Right cardiac atrium (tissue), 5 donors: Measurements from ENCODE around the gene TIA1. TPM values are rescaled to one million over a fixed set of nuclear protein-coding genes. Genes with fewer than 3 reads are reported as not detected.
"Not testable (repeated sequence)": the region's sequence is repeated elsewhere in the genome, so short reads cannot be mapped to it uniquely, and the experiment has no call there.

Experiments used
- ATAC-seq, 2 donors: fragments of 200-7000 bp; cut with Tn5 transposase; one replicate each; pipeline versions ENCODE4 v1.8.0 to v1.9.1; 2020; ENCODE audit warnings: moderate library complexity in 2 of 2, mild to moderate bottlenecking in 1 of 2
- DNase-seq, 3 donors: peaks; one replicate each; pipeline ENCODE4 v3.0.0-alpha.2; 2020
- H3K27ac ChIP-seq: one replicate; pipeline ENCODE4 v1.5.1; 2013; ENCODE audit warnings: mild to moderate bottlenecking, low read length, control low read depth, moderate library complexity
- H3K27me3 ChIP-seq: one replicate; pipeline ENCODE4 v1.6.1; 2013; ENCODE audit not compliant: control insufficient read depth, insufficient read depth
- H3K4me1 ChIP-seq: one replicate; pipeline ENCODE4 v1.6.1; 2013; ENCODE audit warnings: low read length; ENCODE audit not compliant: control insufficient read depth, insufficient read depth
- H3K4me3 ChIP-seq: one replicate; pipeline ENCODE4 v1.5.1; 2013; ENCODE audit warnings: low read length, control low read depth
- H3K9me3 ChIP-seq: one replicate; pipeline ENCODE4 v1.6.1; 2013; ENCODE audit warnings: low read length; ENCODE audit not compliant: control insufficient read depth
- WGBS: extraction: QIAGEN DNeasy Blood & Tissue Kit; methylation state at CpG from one replicate; pipeline ENCODE4 v1.1.7; 2013; 5-methylcytosine and 5-hydroxymethylcytosine counted together
- intact Hi-C, 4 donors: fragments of 100-400 bp; cut with DNase I; formaldehyde crosslinking; loops; one replicate each; pipeline versions ENCODE4 v1.11.0 to v1.14.0; 2022 to 2023
- polyA plus RNA-seq: library from polyadenylated mRNA; stranded (reverse); fragments of 200-250 nt; gene quantifications from one replicate; pipeline ENCODE4 v1.2.3, GENCODE V29; 2013
- total RNA-seq, 4 donors: library from RNA; stranded (reverse); fragmentation: NEBNext Ultra II Directional; extraction: Animal tissue kit (Norgen Biotek cat#: 25700); gene quantifications; one replicate each; pipeline ENCODE4 v1.2.1, GENCODE V29; 2021
- donor health status: healthy with polysubstance abuse.
- donor health status: DM: no; HTN: yes; CAD: no.
- donor health status: DM: no; HTN: no; CAD: no.
- donor health status: DM: no; HTN: yes; CAD: no; lungs with severe emphysema.
- donor health status: DM: yes; HTN: yes; CAD: no.

Gene TIA1
- total and polyA plus RNA-seq, 5 donors: 41.1 to 62.9 (median 54.7) TPM

GRCh38 chr2:70255637-70256314 lies 7.3 kb upstream of the TIA1 start:
- Histone ChIP-seq H3K9me3 (no peaks in the 10 kb centered on the region), H3K27ac (no peak overlapping the region), H3K27me3 (no peaks in the 10 kb centered on the region), H3K4me1 (no peaks in the 10 kb centered on the region), H3K4me3 (no peak overlapping the region)
- intact Hi-C loops: no loop called here
- ATAC-seq (no peak), DNase-seq (no peak)
- WGBS: 91% methylated on average over 8 of the region's 8 CpGs

- Histone ChIP-seq H3K4me1 (peaks cover 3% of the 10 kb centered on the region), H3K27me3 (no peaks in the 10 kb centered on the region), H3K9me3 (no peaks in the 10 kb centered on the region), H3K4me3 (no peak overlapping the region), H3K27ac (no peak overlapping the region)
- intact Hi-C loops: no loop called here
- DNase-seq (no peak), ATAC-seq (no peak)
- WGBS: 87% methylated on average over 16 of the region's 16 CpGs
These were observed 2.0 kb upstream of the TIA1 start for GRCh38 chr2:70250434-70250833.

GRCh38 chr2:70247364-70248180 lies 856 bp downstream of the TIA1 start:
- no peak for ATAC-seq
- intact Hi-C loops: no loop called here
- Histone ChIP-seq H3K27ac (peak overlapping the region; percentile 98), H3K4me3 (peak overlapping the region; percentile 89), H3K27me3 (no peaks in the 10 kb centered on the region), H3K4me1 (peaks cover 10% of the 10 kb centered on the region), H3K9me3 (no peaks in the 10 kb centered on the region)
- DNase-seq: no peak
- WGBS: under 1% methylated on average over 20 of the region's 20 CpGs

- Histone ChIP-seq H3K4me3 (no peak overlapping the region), H3K4me1 (peaks cover 10% of the 10 kb centered on the region), H3K9me3 (no peaks in the 10 kb centered on the region), H3K27me3 (no peaks in the 10 kb centered on the region), H3K27ac (no peak overlapping the region)
- DNase-seq: no peak
- ATAC-seq: no peak
- WGBS: 64% methylated on average over 5 of the region's 5 CpGs
- intact Hi-C loops: no loop called here
These were observed 4.4 kb downstream of the TIA1 start for GRCh38 chr2:70243806-70244584.

- H3K4me3 ChIP-seq: no peak overlapping the region
- ATAC-seq (no peak), DNase-seq (no peak)
- no peaks in the 10 kb centered on the region for H3K9me3 ChIP-seq
- 85% methylated on average over 4 of the region's 4 CpGs for WGBS
- intact Hi-C loops: no loop called here
- peaks cover 10% of the 10 kb centered on the region for H3K4me1 ChIP-seq
- H3K27ac ChIP-seq: no peak overlapping the region
- no peaks in the 10 kb centered on the region for H3K27me3 ChIP-seq
These were observed 5.9 kb downstream of the TIA1 start for GRCh38 chr2:70242552-70242951.

GRCh38 chr2:70241340-70241739 lies 7.1 kb downstream of the TIA1 start:
- H3K27ac ChIP-seq: no peak overlapping the region
- H3K9me3 ChIP-seq: no peaks in the 10 kb centered on the region
- H3K4me3 ChIP-seq: no peak overlapping the region
- H3K4me1 ChIP-seq: peaks cover 9% of the 10 kb centered on the region
- H3K27me3 ChIP-seq: no peaks in the 10 kb centered on the region
- intact Hi-C loops: no loop called here
- ATAC-seq (no peak), DNase-seq (no peak)
- 89% methylated on average over 8 of the region's 8 CpGs for WGBS

GRCh38 chr2:70240599-70240998 lies 7.8 kb downstream of the TIA1 start:
- no peak for ATAC-seq
- DNase-seq: no peak
- Histone ChIP-seq H3K4me1 (peaks cover 9% of the 10 kb centered on the region), H3K4me3 (no peak overlapping the region), H3K9me3 (no peaks in the 10 kb centered on the region), H3K27me3 (no peaks in the 10 kb centered on the region), H3K27ac (no peak overlapping the region)
- intact Hi-C loops: no loop called here
- 91% methylated on average over 3 of the region's 3 CpGs for WGBS

- intact Hi-C loops: no loop called here
- no peak for DNase-seq
- 61% methylated on average over 3 of the region's 3 CpGs for WGBS
These were observed 14.5 kb downstream of the TIA1 start for GRCh38 chr2:70233926-70234325.

GRCh38 chr2:70226781-70227180 lies 21.6 kb downstream of the TIA1 start:
- intact Hi-C loops: no loop called here
- 91% methylated on average over 2 of the region's 2 CpGs for WGBS
- no peak for ATAC-seq
- Histone ChIP-seq H3K4me1 (no peaks in the 10 kb centered on the region), H3K9me3 (no peaks in the 10 kb centered on the region), H3K4me3 (no peak overlapping the region), H3K27me3 (no peaks in the 10 kb centered on the region), H3K27ac (no peak overlapping the region)
- no peak for DNase-seq

More at GRCh38 chr2:70233926-70234325, 14.5 kb downstream of the TIA1 start:
- Histone ChIP-seq H3K27me3 (no peaks in the 10 kb centered on the region), H3K4me3 (no peak overlapping the region), H3K27ac (no peak overlapping the region), H3K4me1 (peaks cover 2% of the 10 kb centered on the region), H3K9me3 (no peaks in the 10 kb centered on the region)
- ATAC-seq: no peak

GRCh38 chr2:70223305-70223704 lies 25.1 kb downstream of the TIA1 start:
- intact Hi-C loops, H3K4me1 ChIP-seq, H3K27ac ChIP-seq, H3K9me3 ChIP-seq, H3K4me3 ChIP-seq, DNase-seq, ATAC-seq, H3K27me3 ChIP-seq: not testable (repeated sequence)
- WGBS: 97% methylated on average over 3 of the region's 3 CpGs
